Astrocyte (in vitro differentiated cells and primary cell): ENCODE results near the gene ZFYVE26. TPM values are rescaled to one million over a fixed set of nuclear protein-coding genes. Genes with fewer than 3 reads are reported as not detected.
"Not testable (repeated sequence)": the region's sequence is repeated elsewhere in the genome, so short reads cannot be mapped to it uniquely, and the experiment has no call there.

Experiments used
- DNase-seq: peaks from one replicate; pipeline ENCODE4 v3.0.0-alpha.2; 2010; ENCODE audit warnings: low read depth
- FAIRE-seq: peaks from 2 replicates; lab custom pipeline; 2011; peaks lifted over from hg19 to GRCh38; lab: Jason Lieb, UNC
- H2AFZ ChIP-seq: 2 replicates; pipeline ENCODE4 v1.6.0; 2012; ENCODE audit warnings: low read depth, low read length, inconsistent platforms
- H3K27ac ChIP-seq: 2 replicates; pipeline ENCODE4 v1.5.1; 2011; ENCODE audit warnings: low read depth, low read length, inconsistent platforms
- H3K27me3 ChIP-seq: 2 replicates; pipeline ENCODE4 v1.6.0; 2011; ENCODE audit warnings: low read length, inconsistent platforms; ENCODE audit not compliant: insufficient read depth
- H3K36me3 ChIP-seq: 2 replicates; pipeline ENCODE4 v1.5.1; 2011; ENCODE audit warnings: low read length, inconsistent platforms; ENCODE audit not compliant: insufficient read depth
- H3K4me1 ChIP-seq: 2 replicates; pipeline ENCODE4 v1.5.1; 2011; ENCODE audit warnings: low read length, inconsistent platforms; ENCODE audit not compliant: insufficient read depth
- H3K4me2 ChIP-seq: 2 replicates; pipeline ENCODE4 v1.6.0; 2012; ENCODE audit warnings: low read length, inconsistent platforms
- H3K4me3 ChIP-seq: 2 replicates; pipeline ENCODE4 v1.5.1; 2011; ENCODE audit warnings: low read depth, mild to moderate bottlenecking, low read length, inconsistent platforms; ENCODE audit not compliant: insufficient read depth
- H3K79me2 ChIP-seq: 2 replicates; pipeline ENCODE4 v1.6.0; 2012; ENCODE audit warnings: mild to moderate bottlenecking, low read length, inconsistent platforms; ENCODE audit not compliant: insufficient read depth
- H3K9ac ChIP-seq: 2 replicates; pipeline ENCODE4 v1.6.0; 2012; ENCODE audit warnings: mild to moderate bottlenecking, low read length, inconsistent platforms
- H3K9me3 ChIP-seq: 2 replicates; pipeline ENCODE4 v1.5.1; 2012; ENCODE audit warnings: low read depth, mild to moderate bottlenecking, low read length, inconsistent platforms; ENCODE audit not compliant: insufficient read depth
- H4K20me1 ChIP-seq: 2 replicates; pipeline ENCODE4 v1.6.0; 2012; ENCODE audit warnings: low read length, inconsistent platforms; ENCODE audit not compliant: insufficient read depth
- H3K27ac Mint-ChIP-seq: one replicate; pipeline ENCODE4 v1.8.0; 2021; ENCODE audit warnings: mild to moderate bottlenecking, mixed read lengths; ENCODE audit not compliant: unreplicated experiment
- H3K27me3 Mint-ChIP-seq: one replicate; pipeline ENCODE4 v1.8.0; 2021; ENCODE audit warnings: low read depth, mixed read lengths; ENCODE audit not compliant: unreplicated experiment
- H3K36me3 Mint-ChIP-seq: one replicate; pipeline ENCODE4 v1.8.0; 2021; ENCODE audit warnings: low read depth, mixed read lengths; ENCODE audit not compliant: unreplicated experiment
- H3K4me1 Mint-ChIP-seq: one replicate; pipeline ENCODE4 v1.8.0; 2021; ENCODE audit warnings: low read depth, mixed read lengths; ENCODE audit not compliant: unreplicated experiment
- H3K4me3 Mint-ChIP-seq: one replicate; pipeline ENCODE4 v1.8.0; 2021; ENCODE audit warnings: mild to moderate bottlenecking, moderate library complexity, mixed read lengths; ENCODE audit not compliant: unreplicated experiment
- H3K9me3 Mint-ChIP-seq: one replicate; pipeline ENCODE4 v1.8.0; 2021; ENCODE audit warnings: mild to moderate bottlenecking, mixed read lengths; ENCODE audit not compliant: unreplicated experiment
- EZH2 ChIP-seq: IDR thresholded peaks from 2 replicates; pipeline ENCODE4 v1.6.1; 2012; ENCODE audit warnings: mild to moderate bottlenecking, low read length, inconsistent platforms; ENCODE audit not compliant: insufficient read depth
- total RNA-seq: library from RNA; stranded (reverse); gene quantifications from 2 replicates; pipeline ENCODE4 v1.2.1, GENCODE V29; 2021
- TF ChIP-seq, protein P1 (sequence below): IDR thresholded peaks from 2 replicates; pipeline ENCODE4 v1.5.1; 2011; ENCODE audit warnings: low read depth, mild to moderate bottlenecking, inconsistent platforms, low read length, moderate library complexity; ENCODE audit not compliant: insufficient read depth

Gene ZFYVE26
- total RNA-seq, 1 donor from 2014 or later: 27.4 TPM

DNA sequence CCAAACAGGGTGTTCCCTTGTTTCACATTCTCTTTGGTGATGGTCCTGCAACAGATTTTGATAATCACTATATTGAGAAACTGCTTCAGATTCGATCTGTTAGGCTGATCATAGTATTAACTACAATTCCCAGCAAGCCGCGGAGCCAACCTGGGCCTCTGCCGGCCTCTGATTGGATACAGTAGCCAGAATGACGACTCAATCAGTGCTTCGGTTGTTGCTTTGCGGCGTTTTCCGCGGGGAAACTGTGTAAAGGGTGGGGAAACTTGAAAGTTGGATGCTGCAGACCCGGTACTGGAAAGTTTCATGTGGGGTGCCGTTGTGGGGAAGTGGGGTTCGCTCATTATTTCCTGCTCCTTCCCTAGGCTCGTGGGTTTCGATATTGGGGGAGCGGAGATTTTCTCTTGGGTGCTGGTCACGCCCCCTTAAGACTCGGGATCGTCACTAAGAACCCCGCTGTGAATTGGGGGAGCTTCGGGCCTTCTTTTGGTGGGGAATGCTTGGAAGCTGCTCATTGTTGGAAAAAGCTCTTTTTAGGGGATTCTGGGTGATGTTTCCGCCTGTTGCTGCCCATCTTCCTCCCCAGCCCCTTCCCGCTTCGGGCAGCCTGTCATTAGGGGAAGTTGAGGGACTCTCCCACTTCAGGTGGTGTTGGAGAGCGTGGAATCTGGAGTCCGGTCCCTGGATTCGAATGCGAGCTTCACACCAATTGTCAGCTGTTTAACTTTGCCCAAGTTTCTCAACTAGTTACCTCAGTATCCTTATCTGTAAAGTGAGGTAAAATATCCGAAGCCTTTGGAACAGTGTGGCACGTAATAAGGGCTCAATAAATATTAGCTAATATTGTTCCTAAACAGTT lies 3.4 kb upstream of the ZFYVE26 start, which contains the start of gene RAD51B:
Gene RAD51B, plus strand, starts transcription at position 217 of the 859 bp plus-strand sequence.
- Histone ChIP-seq H3K9ac (peak within 1 kb of the TSS; percentile 91), H3K36me3 (no peaks in the 10 kb centered on the region)
- no peaks in the 10 kb centered on the region for H3K36me3 Mint-ChIP-seq

DNA sequence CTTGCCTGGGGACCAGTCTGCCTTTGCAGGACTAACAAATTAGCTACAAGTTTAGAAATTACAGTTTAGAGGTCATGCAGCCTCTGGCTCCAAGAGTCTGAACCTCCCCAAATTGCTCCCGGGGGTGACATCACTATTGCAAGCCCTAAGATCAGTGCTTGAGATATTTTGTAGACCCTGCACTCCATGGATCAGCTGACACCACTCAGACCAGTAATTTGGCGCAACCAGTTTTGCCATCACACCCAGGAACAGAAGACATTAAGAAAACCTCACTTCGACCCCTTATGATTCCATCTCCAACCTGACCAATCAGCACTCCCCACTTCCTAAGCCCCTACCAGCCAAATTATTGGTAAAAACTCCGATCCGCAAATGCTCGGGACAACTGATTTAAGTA lies 2.1 kb upstream of the ZFYVE26 start:
- peaks cover 11% of the 10 kb centered on the region for H3K4me1 Mint-ChIP-seq
- not testable (repeated sequence) for DNase-seq, H3K36me3 ChIP-seq, H3K4me2 ChIP-seq, H3K27ac ChIP-seq, H3K27me3 Mint-ChIP-seq, H3K27ac Mint-ChIP-seq, H3K4me3 ChIP-seq, H4K20me1 ChIP-seq, H3K27me3 ChIP-seq, H3K9me3 ChIP-seq, H3K9me3 Mint-ChIP-seq, H3K36me3 Mint-ChIP-seq, H3K9ac ChIP-seq, FAIRE-seq, H2AFZ ChIP-seq
- peak overlapping the region; percentile 11 for H3K4me3 Mint-ChIP-seq
- Histone ChIP-seq H3K79me2 (peaks cover 21% of the 10 kb centered on the region), H3K4me1 (peaks cover 16% of the 10 kb centered on the region)

More for the DNA sequence above, 3.4 kb upstream of the ZFYVE26 start, which contains the start of gene RAD51B:
- peak within 1 kb of the TSS; percentile 92 for H3K4me2 ChIP-seq
- Mint-ChIP-seq H3K27ac (peak within 1 kb of the TSS; percentile 73), H3K9me3 (no peaks in the 10 kb centered on the region), H3K27me3 (no peaks in the 10 kb centered on the region), H3K4me1 (peaks cover 10% of the 10 kb centered on the region), H3K4me3 (peak within 1 kb of the TSS; percentile 98)
- peaks cover 12% of the 10 kb centered on the region for H3K79me2 ChIP-seq
- FAIRE-seq (no peak), DNase-seq (peak; percentile 61)
- no peaks in the 10 kb centered on the region for H3K27me3 ChIP-seq
- H3K4me3 ChIP-seq: peak within 1 kb of the TSS; percentile 93
- H2AFZ ChIP-seq: peak within 1 kb of the TSS; percentile 96
- H3K27ac ChIP-seq: peak within 1 kb of the TSS; percentile 69
- no peak for TF ChIP-seq EZH2
- TF ChIP-seq, protein P1, sequence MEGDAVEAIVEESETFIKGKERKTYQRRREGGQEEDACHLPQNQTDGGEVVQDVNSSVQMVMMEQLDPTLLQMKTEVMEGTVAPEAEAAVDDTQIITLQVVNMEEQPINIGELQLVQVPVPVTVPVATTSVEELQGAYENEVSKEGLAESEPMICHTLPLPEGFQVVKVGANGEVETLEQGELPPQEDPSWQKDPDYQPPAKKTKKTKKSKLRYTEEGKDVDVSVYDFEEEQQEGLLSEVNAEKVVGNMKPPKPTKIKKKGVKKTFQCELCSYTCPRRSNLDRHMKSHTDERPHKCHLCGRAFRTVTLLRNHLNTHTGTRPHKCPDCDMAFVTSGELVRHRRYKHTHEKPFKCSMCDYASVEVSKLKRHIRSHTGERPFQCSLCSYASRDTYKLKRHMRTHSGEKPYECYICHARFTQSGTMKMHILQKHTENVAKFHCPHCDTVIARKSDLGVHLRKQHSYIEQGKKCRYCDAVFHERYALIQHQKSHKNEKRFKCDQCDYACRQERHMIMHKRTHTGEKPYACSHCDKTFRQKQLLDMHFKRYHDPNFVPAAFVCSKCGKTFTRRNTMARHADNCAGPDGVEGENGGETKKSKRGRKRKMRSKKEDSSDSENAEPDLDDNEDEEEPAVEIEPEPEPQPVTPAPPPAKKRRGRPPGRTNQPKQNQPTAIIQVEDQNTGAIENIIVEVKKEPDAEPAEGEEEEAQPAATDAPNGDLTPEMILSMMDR: no peak
- H3K9me3 ChIP-seq: no peaks in the 10 kb centered on the region
- H3K4me1 ChIP-seq: peaks cover 14% of the 10 kb centered on the region
- H4K20me1 ChIP-seq: no peaks in the 10 kb centered on the region

DNA sequence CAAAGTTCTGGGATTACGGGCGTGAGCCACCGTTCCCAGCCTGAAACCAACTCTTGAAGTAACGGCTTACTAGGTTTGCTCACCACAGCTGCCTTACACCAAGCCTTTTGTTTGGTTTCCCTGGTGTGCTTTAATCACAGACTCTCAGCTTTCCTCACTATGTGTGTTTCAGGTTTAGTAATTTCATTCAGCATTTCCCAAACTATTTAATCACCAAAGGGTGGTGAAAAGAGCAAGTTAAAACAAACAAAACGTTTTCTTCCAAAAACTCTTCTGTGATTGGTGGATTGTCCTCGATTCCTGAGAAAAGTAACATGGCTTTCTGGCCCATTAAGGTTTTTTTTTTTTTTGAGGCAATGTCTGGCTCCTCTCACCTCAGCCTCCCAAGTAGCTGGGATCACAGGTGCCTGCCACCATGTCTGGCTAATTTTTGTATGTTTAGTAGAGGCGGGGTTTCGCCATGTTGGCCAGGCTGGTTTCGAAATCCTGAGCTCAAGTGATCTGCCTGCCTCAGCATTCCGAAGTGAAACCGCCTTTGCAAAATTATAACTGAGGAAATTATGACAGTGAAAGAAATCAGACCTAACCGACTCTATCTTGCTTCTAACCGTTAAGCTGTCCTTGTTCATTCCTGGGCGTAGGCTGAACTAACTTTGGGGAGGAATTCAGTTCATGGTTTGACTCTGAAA lies 1.5 kb upstream of the ZFYVE26 start:
- H4K20me1 ChIP-seq: no peaks in the 10 kb centered on the region
- no peak for DNase-seq
- H3K4me3 ChIP-seq: no peak overlapping the region
- H3K36me3 ChIP-seq: peaks cover 3% of the 10 kb centered on the region
- peaks cover 1% of the 10 kb centered on the region for H3K36me3 Mint-ChIP-seq
- H3K9me3 ChIP-seq: no peaks in the 10 kb centered on the region
- no peak for FAIRE-seq
- no peak overlapping the region for H2AFZ ChIP-seq
- H3K4me1 ChIP-seq: peaks cover 16% of the 10 kb centered on the region
- peaks cover 11% of the 10 kb centered on the region for H3K4me1 Mint-ChIP-seq
- H3K4me2 ChIP-seq: no peak overlapping the region
- no peak for TF ChIP-seq EZH2
- TF ChIP-seq, protein P1: no peak
- H3K27ac Mint-ChIP-seq: no peak overlapping the region
- no peaks in the 10 kb centered on the region for H3K27me3 Mint-ChIP-seq
- H3K27ac ChIP-seq: no peak overlapping the region
- no peak overlapping the region for H3K9ac ChIP-seq
- peak overlapping the region; percentile 11 for H3K4me3 Mint-ChIP-seq
- H3K79me2 ChIP-seq: peaks cover 21% of the 10 kb centered on the region
- H3K27me3 ChIP-seq: no peaks in the 10 kb centered on the region
- no peaks in the 10 kb centered on the region for H3K9me3 Mint-ChIP-seq
